Thymus (tissue), 11 donors: Measurements from ENCODE around the gene GFPT2. TPM values are rescaled to one million over a fixed set of nuclear protein-coding genes. Genes with fewer than 3 reads are reported as not detected.

Experiments used
- DNase-seq, 9 donors: peaks; one replicate each; pipeline ENCODE4 v3.0.0-alpha.2; 2013; ENCODE audit warnings: low spot score in 9 of 9, low read depth in 6 of 9, missing footprints in 1 of 9
- H3K27ac ChIP-seq, 2 donors: one replicate each; pipeline ENCODE4 v1.5.1; 2013; ENCODE audit warnings: control low read depth in 1 of 2, low read depth in 1 of 2, low read length in 1 of 2, mild to moderate bottlenecking in 1 of 2, moderate library complexity in 1 of 2
- H3K27me3 ChIP-seq, 2 donors: one replicate each; pipeline ENCODE4 v1.5.1; 2013; ENCODE audit warnings: low read length in 1 of 2; ENCODE audit not compliant: control insufficient read depth in 2 of 2, insufficient read depth in 1 of 2
- H3K36me3 ChIP-seq, 2 donors: one replicate each; pipeline ENCODE4 v1.5.1; 2013; ENCODE audit warnings: low read length in 1 of 2, mild to moderate bottlenecking in 1 of 2, moderate library complexity in 1 of 2; ENCODE audit not compliant: control insufficient read depth in 2 of 2, insufficient read depth in 2 of 2
- H3K4me1 ChIP-seq, 2 donors: one replicate each; pipeline ENCODE4 v1.5.1; 2013; ENCODE audit warnings: low read length in 2 of 2; ENCODE audit not compliant: control insufficient read depth in 2 of 2, insufficient read depth in 2 of 2
- H3K4me3 ChIP-seq, 2 donors: one replicate each; pipeline ENCODE4 v1.5.1; 2013; ENCODE audit warnings: low read length in 2 of 2, control low read depth in 1 of 2, mild to moderate bottlenecking in 1 of 2
- H3K9me3 ChIP-seq, 2 donors: one replicate each; pipeline ENCODE4 v1.5.1; 2013; ENCODE audit warnings: low read length in 1 of 2, mild to moderate bottlenecking in 1 of 2; ENCODE audit not compliant: control insufficient read depth in 2 of 2, insufficient read depth in 1 of 2
- WGBS: extraction: QIAGEN DNeasy Blood & Tissue Kit; methylation state at CpG from one replicate; pipeline ENCODE4 v1.1.7; 2013; 5-methylcytosine and 5-hydroxymethylcytosine counted together
- polyA plus RNA-seq: library from polyadenylated mRNA; stranded (reverse); fragments of 200-250 nt; gene quantifications from one replicate; pipeline ENCODE4 v1.2.3, GENCODE V29; 2013
- total RNA-seq: library from RNA; stranded (reverse); fragments of 120-200 nt; gene quantifications from one replicate; pipeline ENCODE4 v1.2.4, GENCODE V29; 2013
- donor health status: healthy.

GFPT2 gene
- total and polyA plus RNA-seq, 2 donors: 0.85 to 3.1 TPM

- WGBS: 95% methylated on average over 2 of the region's 2 CpGs
- Histone ChIP-seq H3K9me3 (no peaks in the 10 kb centered on the region), H3K4me1 (peaks cover 5 to 11% of the 10 kb centered on the region in 2 donors), H3K27me3 (no peaks in the 10 kb centered on the region), H3K27ac (no peak overlapping the region), H3K4me3 (no peak overlapping the region), H3K36me3 (no peaks in the 10 kb centered on the region)
- no peak for DNase-seq
Observed at GRCh38 chr5:180297587-180298282, 55.4 kb downstream of the GFPT2 start.

- Histone ChIP-seq H3K4me1 (peaks cover 5 to 12% of the 10 kb centered on the region in 2 donors), H3K27me3 (no peaks in the 10 kb centered on the region), H3K4me3 (no peak overlapping the region), H3K36me3 (no peaks in the 10 kb centered on the region), H3K27ac (no peak overlapping the region), H3K9me3 (no peaks in the 10 kb centered on the region)
- 73% methylated on average over 7 of the region's 7 CpGs for WGBS
- DNase-seq: no peak
Observed at GRCh38 chr5:180296771-180297170, 56.4 kb downstream of the GFPT2 start.

GRCh38 chr5:180294913-180295555 is 58.1 kb downstream of the GFPT2 start:
- Histone ChIP-seq H3K36me3 (no peaks in the 10 kb centered on the region), H3K27ac (no peak overlapping the region), H3K9me3 (no peaks in the 10 kb centered on the region), H3K4me3 (no peak overlapping the region), H3K4me1 (peaks cover 14 to 24% of the 10 kb centered on the region in 2 donors), H3K27me3 (no peaks in the 10 kb centered on the region)
- no peak for DNase-seq
- 87% methylated on average over 10 of the region's 10 CpGs for WGBS

GRCh38 chr5:180294411-180294810 is 58.7 kb downstream of the GFPT2 start:
- H3K36me3 ChIP-seq: no peaks in the 10 kb centered on the region
- DNase-seq: no peak
- no peak overlapping the region for H3K27ac ChIP-seq
- H3K4me3 ChIP-seq: no peak overlapping the region
- no peaks in the 10 kb centered on the region for H3K9me3 ChIP-seq
- H3K4me1 ChIP-seq: peaks cover 14 to 26% of the 10 kb centered on the region in 2 donors
- 74% methylated on average over 7 of the region's 7 CpGs for WGBS
- no peaks in the 10 kb centered on the region for H3K27me3 ChIP-seq

GRCh38 chr5:180291943-180292831 is 60.9 kb downstream of the GFPT2 start, which contains the start of gene MAPK9:
TSS of gene MAPK9 (minus strand) at chr5:180292083. CDS start at chr5:180280561, 11,522 bp downstream.
- under 1% methylated on average over 122 of the region's 122 CpGs for WGBS
- Histone ChIP-seq H3K27ac (peak within 1 kb of the TSS; percentile 57 to 87), H3K4me3 (peak within 1 kb of the TSS; percentile 53 to 98), H3K4me1 (peaks cover 14 to 26% of the 10 kb centered on the region in 2 donors), H3K9me3 (no peaks in the 10 kb centered on the region), H3K27me3 (no peaks in the 10 kb centered on the region), H3K36me3 (no peaks in the 10 kb centered on the region)
- DNase-seq: peak in 8 of 9 donors; percentile 69 to 93 (median 82)

GRCh38 chr5:180291234-180291940 is 61.7 kb downstream of the GFPT2 start:
- 1% methylated on average over 68 of the region's 68 CpGs for WGBS
- Histone ChIP-seq H3K27me3 (no peaks in the 10 kb centered on the region), H3K4me3 (peak overlapping the region; percentile 53 to 98), H3K36me3 (peaks cover 2 to 4% of the 10 kb centered on the region in 2 donors), H3K27ac (peak overlapping the region in 1 of 2 donors; percentile 56), H3K9me3 (no peaks in the 10 kb centered on the region), H3K4me1 (peaks cover 14 to 26% of the 10 kb centered on the region in 2 donors)
- peak in 5 of 9 donors; percentile 8 to 47 (median 36) for DNase-seq

- Histone ChIP-seq H3K9me3 (no peaks in the 10 kb centered on the region), H3K4me1 (peaks cover 14 to 26% of the 10 kb centered on the region in 2 donors), H3K36me3 (peaks cover 3 to 5% of the 10 kb centered on the region in 2 donors), H3K27ac (no peak overlapping the region), H3K4me3 (peak overlapping the region; percentile 53 to 98), H3K27me3 (no peaks in the 10 kb centered on the region)
- no peak for DNase-seq
- 41% methylated on average over 13 of the region's 13 CpGs for WGBS
Observed at GRCh38 chr5:180290568-180291233, 62.4 kb downstream of the GFPT2 start.

- no peak for DNase-seq
- Histone ChIP-seq H3K27me3 (no peaks in the 10 kb centered on the region), H3K36me3 (peaks cover 3 to 5% of the 10 kb centered on the region in 2 donors), H3K4me1 (peaks cover 14 to 26% of the 10 kb centered on the region in 2 donors), H3K9me3 (no peaks in the 10 kb centered on the region), H3K27ac (no peak overlapping the region), H3K4me3 (no peak overlapping the region)
- 92% methylated on average over 5 of the region's 5 CpGs for WGBS
Observed at GRCh38 chr5:180289966-180290365, 63.2 kb downstream of the GFPT2 start.
